ENCODE results near the gene CLEC10A.

The CLEC10A gene

GRCh38 chr17:7084088-7084487 lies 4.0 kb upstream of the CLEC10A start:
- H3K9me3 ChIP-seq (ENCODE audit: control insufficient read depth, insufficient read depth, low read length), result no peaks in the 10 kb centered on the region
- no peak overlapping the region for H3K4me3 ChIP-seq (ENCODE audit: low read depth, low read length)
- H3K27me3 ChIP-seq (ENCODE audit: control insufficient read depth, insufficient read depth, low read length), result no peaks in the 10 kb centered on the region
- H3K4me1 ChIP-seq (ENCODE audit: control insufficient read depth, insufficient read depth, low read length), result no peaks in the 10 kb centered on the region
- no peak overlapping the region for H3K9ac ChIP-seq (ENCODE audit: low read depth, low read length)
- H3K36me3 ChIP-seq (ENCODE audit: control insufficient read depth, insufficient read depth, low read length), result no peaks in the 10 kb centered on the region

GRCh38 chr17:7083592-7083991 lies 3.5 kb upstream of the CLEC10A start:
- H3K27me3 ChIP-seq (ENCODE audit: control insufficient read depth, insufficient read depth, low read length), result no peaks in the 10 kb centered on the region
- no peak overlapping the region for H3K9ac ChIP-seq (ENCODE audit: low read depth, low read length)
- no peak overlapping the region for H3K4me3 ChIP-seq (ENCODE audit: low read depth, low read length)
- H3K9me3 ChIP-seq (ENCODE audit: control insufficient read depth, insufficient read depth, low read length), result no peaks in the 10 kb centered on the region
- no peaks in the 10 kb centered on the region for H3K36me3 ChIP-seq (ENCODE audit: control insufficient read depth, insufficient read depth, low read length)
- no peaks in the 10 kb centered on the region for H3K4me1 ChIP-seq (ENCODE audit: control insufficient read depth, insufficient read depth, low read length)

- Histone ChIP-seq H3K4me1 (ENCODE audit: control insufficient read depth, insufficient read depth, low read length) (no peaks in the 10 kb centered on the region), H3K9me3 (ENCODE audit: control insufficient read depth, insufficient read depth, low read length) (no peaks in the 10 kb centered on the region), H3K9ac (ENCODE audit: low read depth, low read length) (no peak overlapping the region), H3K4me3 (ENCODE audit: low read depth, low read length) (no peak overlapping the region), H3K36me3 (ENCODE audit: control insufficient read depth, insufficient read depth, low read length) (no peaks in the 10 kb centered on the region), H3K27me3 (ENCODE audit: control insufficient read depth, insufficient read depth, low read length) (no peaks in the 10 kb centered on the region)
Observed at GRCh38 chr17:7081341-7082062, 1.5 kb upstream of the CLEC10A start.

- Histone ChIP-seq H3K9ac (ENCODE audit: low read depth, low read length) (no peak overlapping the region), H3K36me3 (ENCODE audit: control insufficient read depth, insufficient read depth, low read length) (no peaks in the 10 kb centered on the region), H3K4me1 (ENCODE audit: control insufficient read depth, insufficient read depth, low read length) (no peaks in the 10 kb centered on the region), H3K9me3 (ENCODE audit: control insufficient read depth, insufficient read depth, low read length) (no peaks in the 10 kb centered on the region), H3K4me3 (ENCODE audit: low read depth, low read length) (no peak overlapping the region), H3K27me3 (ENCODE audit: control insufficient read depth, insufficient read depth, low read length) (no peaks in the 10 kb centered on the region)
Observed at GRCh38 chr17:7080456-7081041, 498 bp upstream of the CLEC10A start.

DNA sequence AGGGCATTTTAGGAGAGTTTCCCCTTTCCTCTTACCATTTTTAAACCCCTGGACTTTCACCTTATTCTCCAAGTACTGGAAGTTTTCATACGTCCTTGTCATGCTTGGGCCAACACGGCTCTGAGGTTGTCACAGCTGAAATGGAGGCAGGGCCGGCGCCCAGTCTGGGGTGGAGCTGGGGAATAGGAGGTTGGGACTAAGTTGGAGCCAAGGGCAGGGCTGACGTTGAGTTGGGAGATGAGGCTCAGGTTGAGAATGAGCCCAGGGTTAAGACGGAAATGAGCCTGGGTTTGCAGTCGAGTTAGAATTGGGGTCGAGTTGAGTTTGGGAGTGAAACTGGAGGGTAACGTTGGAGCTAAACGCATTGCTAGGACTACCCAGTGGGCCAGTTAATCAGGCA lies 1.3 kb downstream of the CLEC10A start:
- H3K4me1 ChIP-seq (ENCODE audit: control insufficient read depth, insufficient read depth, low read length), result no peaks in the 10 kb centered on the region
- no peak overlapping the region for H3K9ac ChIP-seq (ENCODE audit: low read depth, low read length)
- H3K4me3 ChIP-seq (ENCODE audit: low read depth, low read length), result no peak overlapping the region
- no peaks in the 10 kb centered on the region for H3K36me3 ChIP-seq (ENCODE audit: control insufficient read depth, insufficient read depth, low read length)
- H3K9me3 ChIP-seq (ENCODE audit: control insufficient read depth, insufficient read depth, low read length), result no peaks in the 10 kb centered on the region
- no peaks in the 10 kb centered on the region for H3K27me3 ChIP-seq (ENCODE audit: control insufficient read depth, insufficient read depth, low read length)

DNA sequence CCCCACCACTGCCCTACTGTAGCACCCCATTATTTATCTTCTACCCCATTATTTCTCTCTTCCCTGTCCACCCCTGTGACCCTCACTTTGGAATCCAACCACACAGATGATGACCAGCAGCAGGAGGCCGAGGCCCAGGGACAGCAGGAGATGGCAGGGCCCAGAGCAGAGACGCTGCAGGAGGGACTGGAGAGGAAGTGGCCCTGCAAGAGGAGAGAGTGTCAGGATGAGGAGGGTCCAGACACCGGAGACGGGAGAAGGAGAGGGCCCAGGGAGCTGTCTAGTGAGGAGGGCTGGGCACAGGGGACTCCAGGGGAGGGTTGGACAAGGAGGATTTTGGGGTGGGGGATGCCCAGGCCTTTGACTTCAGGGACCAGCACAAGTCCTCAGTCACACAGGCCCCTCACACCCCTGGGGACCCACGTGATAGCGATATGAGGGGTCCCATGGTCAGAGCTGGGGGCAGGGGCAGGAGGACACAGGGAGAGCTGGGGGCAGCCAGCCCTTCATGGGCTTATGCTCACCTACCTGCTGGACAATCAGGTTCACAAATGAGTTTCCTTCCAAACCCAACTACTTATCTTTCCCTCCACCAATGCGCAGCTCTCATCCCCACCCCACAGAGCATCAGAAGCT lies 2.0 kb downstream of the CLEC10A start:
- H3K9ac ChIP-seq (ENCODE audit: low read depth, low read length), result no peak overlapping the region
- no peaks in the 10 kb centered on the region for H3K4me1 ChIP-seq (ENCODE audit: control insufficient read depth, insufficient read depth, low read length)
- H3K4me3 ChIP-seq (ENCODE audit: low read depth, low read length), result no peak overlapping the region
- no peaks in the 10 kb centered on the region for H3K27me3 ChIP-seq (ENCODE audit: control insufficient read depth, insufficient read depth, low read length)
- no peaks in the 10 kb centered on the region for H3K9me3 ChIP-seq (ENCODE audit: control insufficient read depth, insufficient read depth, low read length)
- no peaks in the 10 kb centered on the region for H3K36me3 ChIP-seq (ENCODE audit: control insufficient read depth, insufficient read depth, low read length)

DNA sequence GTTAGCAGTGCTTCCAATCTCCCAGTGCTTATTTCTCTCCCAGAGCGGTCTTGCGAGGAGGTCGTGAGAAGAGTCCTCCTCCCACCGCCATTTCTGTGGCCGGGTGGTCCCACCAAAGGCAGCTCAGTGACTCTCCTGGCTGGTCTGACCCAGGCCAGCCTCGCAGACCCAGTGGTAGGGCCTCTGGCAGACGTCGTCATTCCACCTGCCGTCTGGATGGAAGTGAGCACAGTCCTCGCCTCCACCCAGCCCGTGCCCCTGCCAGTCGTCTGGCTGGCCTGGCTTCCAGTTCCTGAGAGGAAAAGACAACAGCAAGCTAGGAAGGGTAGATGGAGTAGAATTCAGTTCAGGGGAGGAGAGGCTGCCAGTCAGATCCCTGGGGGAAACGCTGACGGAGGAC lies 5.1 kb downstream of the CLEC10A start:
- no peaks in the 10 kb centered on the region for H3K36me3 ChIP-seq (ENCODE audit: control insufficient read depth, insufficient read depth, low read length)
- H3K9ac ChIP-seq (ENCODE audit: low read depth, low read length), result no peak overlapping the region
- H3K4me3 ChIP-seq (ENCODE audit: low read depth, low read length), result no peak overlapping the region
- peaks cover 3% of the 10 kb centered on the region for H3K27me3 ChIP-seq (ENCODE audit: control insufficient read depth, insufficient read depth, low read length)
- no peaks in the 10 kb centered on the region for H3K4me1 ChIP-seq (ENCODE audit: control insufficient read depth, insufficient read depth, low read length)
- H3K9me3 ChIP-seq (ENCODE audit: control insufficient read depth, insufficient read depth, low read length), result no peaks in the 10 kb centered on the region

DNA sequence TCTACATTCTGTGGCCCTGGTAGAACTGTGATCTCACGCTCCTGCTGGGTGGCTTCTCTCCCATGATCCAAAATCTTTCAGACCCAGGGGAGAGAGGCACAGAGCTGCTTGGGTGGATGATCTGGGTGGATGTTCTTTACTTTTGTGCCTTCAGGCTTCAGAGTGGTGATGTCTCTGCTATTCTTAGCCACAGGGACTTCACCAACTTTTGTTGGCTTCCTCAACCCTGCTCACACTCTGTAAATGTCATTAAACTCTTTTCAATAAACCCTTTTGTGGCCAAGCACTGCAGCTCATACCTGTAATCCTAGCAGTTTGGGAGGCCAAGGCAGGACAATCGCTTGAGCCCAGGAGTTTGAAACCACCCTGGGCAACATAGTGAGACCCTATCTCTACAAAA lies 7.6 kb downstream of the CLEC10A start:
- no peaks in the 10 kb centered on the region for H3K4me1 ChIP-seq (ENCODE audit: control insufficient read depth, insufficient read depth, low read length)
- H3K9me3 ChIP-seq (ENCODE audit: control insufficient read depth, insufficient read depth, low read length), result peaks cover 4% of the 10 kb centered on the region
- H3K9ac ChIP-seq (ENCODE audit: low read depth, low read length), result no peak overlapping the region
- H3K36me3 ChIP-seq (ENCODE audit: control insufficient read depth, insufficient read depth, low read length), result no peaks in the 10 kb centered on the region
- peaks cover 3% of the 10 kb centered on the region for H3K27me3 ChIP-seq (ENCODE audit: control insufficient read depth, insufficient read depth, low read length)
- H3K4me3 ChIP-seq (ENCODE audit: low read depth, low read length), result no peak overlapping the region

DNA sequence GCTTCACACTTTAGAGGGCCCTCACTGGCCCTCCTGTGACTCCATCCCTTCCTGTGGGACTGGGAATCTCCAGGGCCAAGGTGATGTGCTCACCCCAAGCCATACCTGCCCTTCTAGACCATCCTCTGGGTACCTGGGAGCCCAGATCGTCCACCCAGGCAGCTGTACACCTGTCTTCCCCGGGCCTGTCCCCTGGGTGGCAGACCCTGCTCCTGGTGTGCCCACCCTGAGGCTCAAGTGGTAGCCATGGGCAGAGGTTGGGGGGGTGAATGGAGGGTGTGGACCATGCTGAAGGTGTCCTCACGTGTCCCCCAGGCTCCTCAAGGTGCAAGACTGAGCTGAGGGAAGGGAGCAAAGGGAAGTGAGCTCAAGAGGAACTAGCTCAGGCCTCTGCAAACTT lies 9.3 kb downstream of the CLEC10A start:
- no peak overlapping the region for H3K4me3 ChIP-seq (ENCODE audit: low read depth, low read length)
- no peak overlapping the region for H3K9ac ChIP-seq (ENCODE audit: low read depth, low read length)
- H3K27me3 ChIP-seq (ENCODE audit: control insufficient read depth, insufficient read depth, low read length), result peaks cover 3% of the 10 kb centered on the region
- H3K36me3 ChIP-seq (ENCODE audit: control insufficient read depth, insufficient read depth, low read length), result no peaks in the 10 kb centered on the region
- peaks cover 4% of the 10 kb centered on the region for H3K9me3 ChIP-seq (ENCODE audit: control insufficient read depth, insufficient read depth, low read length)
- H3K4me1 ChIP-seq (ENCODE audit: control insufficient read depth, insufficient read depth, low read length), result no peaks in the 10 kb centered on the region

DNA sequence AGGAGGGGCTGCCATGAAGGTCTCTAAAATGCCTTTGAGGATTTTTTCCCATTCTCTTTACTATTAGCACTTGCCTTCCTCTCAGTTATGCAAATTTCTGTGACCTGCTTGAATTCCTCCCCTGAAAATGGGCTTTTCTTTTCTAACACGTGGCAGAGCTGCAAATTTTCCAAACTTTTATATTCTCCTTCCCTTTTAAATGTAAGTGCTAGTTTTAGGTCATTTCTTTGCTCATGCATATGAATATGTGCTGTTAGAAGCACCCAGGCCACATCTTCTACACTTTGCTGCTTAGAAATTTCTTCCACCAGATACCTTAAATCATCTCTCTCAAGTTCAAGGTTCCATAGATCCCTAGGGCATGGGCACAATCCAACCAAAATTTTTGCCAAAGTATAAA lies 11.8 kb downstream of the CLEC10A start:
- Histone ChIP-seq H3K4me1 (ENCODE audit: control insufficient read depth, insufficient read depth, low read length) (no peaks in the 10 kb centered on the region), H3K9me3 (ENCODE audit: control insufficient read depth, insufficient read depth, low read length) (peaks cover 4% of the 10 kb centered on the region), H3K36me3 (ENCODE audit: control insufficient read depth, insufficient read depth, low read length) (no peaks in the 10 kb centered on the region), H3K27me3 (ENCODE audit: control insufficient read depth, insufficient read depth, low read length) (peaks cover 5% of the 10 kb centered on the region), H3K9ac (ENCODE audit: low read depth, low read length) (no peak overlapping the region), H3K4me3 (ENCODE audit: low read depth, low read length) (no peak overlapping the region)

GRCh38 chr17:7067198-7067597 lies 12.9 kb downstream of the CLEC10A start:
- peaks cover 5% of the 10 kb centered on the region for H3K27me3 ChIP-seq (ENCODE audit: control insufficient read depth, insufficient read depth, low read length)
- H3K4me3 ChIP-seq (ENCODE audit: low read depth, low read length), result no peak overlapping the region
- H3K9ac ChIP-seq (ENCODE audit: low read depth, low read length), result no peak overlapping the region
- no peaks in the 10 kb centered on the region for H3K4me1 ChIP-seq (ENCODE audit: control insufficient read depth, insufficient read depth, low read length)
- no peaks in the 10 kb centered on the region for H3K36me3 ChIP-seq (ENCODE audit: control insufficient read depth, insufficient read depth, low read length)
- H3K9me3 ChIP-seq (ENCODE audit: control insufficient read depth, insufficient read depth, low read length), result peaks cover 4% of the 10 kb centered on the region

DNA sequence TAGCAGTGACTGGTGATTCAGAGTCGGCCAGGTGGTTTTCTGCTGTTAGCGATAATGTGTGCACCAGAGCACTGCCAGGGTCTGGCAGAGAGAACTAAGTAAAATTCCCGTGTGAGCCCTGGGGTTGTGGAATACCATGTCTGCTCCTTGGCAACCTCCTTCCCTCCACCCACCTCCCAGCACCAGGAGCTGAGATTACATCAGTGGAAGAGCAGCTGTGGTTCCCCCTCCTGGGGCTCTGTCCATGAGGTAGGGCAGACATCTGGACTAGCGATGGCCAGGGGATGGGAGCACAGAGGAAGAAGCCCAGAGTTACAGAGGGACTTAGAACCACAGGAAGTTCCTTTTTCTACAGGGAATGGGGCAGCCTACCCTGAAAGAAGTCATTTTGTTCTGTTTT lies 15.8 kb downstream of the CLEC10A start:
- H3K9ac ChIP-seq (ENCODE audit: low read depth, low read length), result no peak overlapping the region
- no peaks in the 10 kb centered on the region for H3K4me1 ChIP-seq (ENCODE audit: control insufficient read depth, insufficient read depth, low read length)
- H3K9me3 ChIP-seq (ENCODE audit: control insufficient read depth, insufficient read depth, low read length), result peaks cover 4% of the 10 kb centered on the region
- H3K27me3 ChIP-seq (ENCODE audit: control insufficient read depth, insufficient read depth, low read length), result peaks cover 2% of the 10 kb centered on the region
- no peaks in the 10 kb centered on the region for H3K36me3 ChIP-seq (ENCODE audit: control insufficient read depth, insufficient read depth, low read length)
- no peak overlapping the region for H3K4me3 ChIP-seq (ENCODE audit: low read depth, low read length)
